Karpas-422 (cell line): Measurements from ENCODE around the gene TTLL12. TPM values are rescaled to one million over a fixed set of nuclear protein-coding genes. Genes with fewer than 3 reads are reported as not detected.

ENCODE experiments used
- DNase-seq: peaks from one replicate; pipeline ENCODE4 v3.0.0-alpha.2; 2015
- H2AFZ ChIP-seq: fragments of 200-600 bp; sonication (generic); 2 replicates; pipeline ENCODE4 v1.6.1; 2014; ENCODE audit warnings: antibody characterized with exemption, low read length, mixed read lengths
- H3K27ac ChIP-seq: fragments of 200-600 bp; sonication (generic); 2 replicates; pipeline ENCODE4 v1.5.1; 2014; ENCODE audit warnings: mild to moderate bottlenecking, low read length, moderate library complexity
- H3K27me3 ChIP-seq: fragments of 200-600 bp; sonication (generic); 2 replicates; pipeline ENCODE4 v1.6.1; 2014; ENCODE audit warnings: low read length, mixed read lengths
- H3K36me3 ChIP-seq: fragments of 200-600 bp; sonication (generic); 2 replicates; pipeline ENCODE4 v1.6.1; 2014; ENCODE audit warnings: low read length, mixed read lengths; ENCODE audit not compliant: insufficient read depth
- H3K4me1 ChIP-seq: fragments of 200-600 bp; sonication (generic); 2 replicates; pipeline ENCODE4 v1.6.1; 2014; ENCODE audit warnings: mild to moderate bottlenecking, low read length, mixed read lengths
- H3K4me2 ChIP-seq: fragments of 200-600 bp; sonication (generic); 2 replicates; pipeline ENCODE4 v1.6.1; 2014; ENCODE audit warnings: low read length, low read depth, mild to moderate bottlenecking; ENCODE audit not compliant: poor library complexity, severe bottlenecking
- H3K4me3 ChIP-seq: fragments of 200-600 bp; sonication (generic); 2 replicates; pipeline ENCODE4 v1.5.1; 2014; ENCODE audit warnings: mild to moderate bottlenecking, antibody characterized with exemption, low read length, mixed read lengths
- H3K79me2 ChIP-seq: fragments of 200-600 bp; sonication (generic); 2 replicates; pipeline ENCODE4 v1.6.1; 2014; ENCODE audit warnings: mild to moderate bottlenecking, low read length, mixed read lengths
- H3K9ac ChIP-seq: fragments of 200-600 bp; sonication (generic); 2 replicates; pipeline ENCODE4 v1.6.0; 2014; ENCODE audit warnings: low read length
- H3K9me2 ChIP-seq: fragments of 200-600 bp; sonication (generic), shearing (Covaris generic); replicated peaks from 2 replicates; pipeline ENCODE4 v1.6.0; 2014; ENCODE audit warnings: mild to moderate bottlenecking, low read length, moderate library complexity; ENCODE audit not compliant: insufficient read depth
- H3K9me3 ChIP-seq: fragments of 300-700, 200-600 bp; sonication (generic); 2 replicates; pipeline ENCODE4 v1.6.1; 2014; ENCODE audit warnings: low read length, mixed read lengths
- H4K20me1 ChIP-seq: fragments of 200-600 bp; sonication (generic); 2 replicates; pipeline ENCODE4 v1.6.1; 2014; ENCODE audit warnings: mild to moderate bottlenecking, antibody characterized with exemption, low read length, low read depth; ENCODE audit not compliant: insufficient read depth
- total RNA-seq: library from RNA; depleted of rRNA; stranded (reverse); fragments of >200 nt; shearing (Covaris generic); gene quantifications from 2 replicates; pipeline ENCODE4 v1.2.3, GENCODE V29; 2014; ENCODE audit warnings: low replicate concordance

The TTLL12 gene
- total RNA-seq, 1 experiment from 2014 or later = 31.2 TPM

GRCh38 chr22:43131773-43132501 is 55.0 kb downstream of the TTLL12 start:
- no peaks in the 10 kb centered on the region for H3K4me1 ChIP-seq
- H3K27ac ChIP-seq = no peak overlapping the region
- no peak overlapping the region for H3K4me3 ChIP-seq
- H4K20me1 ChIP-seq = 0 out of 2 replicates have a peak, but pooled peaks cover 7% of the 10 kb centered on the region
- no peaks in the 10 kb centered on the region for H3K79me2 ChIP-seq
- no peak overlapping the region for H2AFZ ChIP-seq
- no peaks in the 10 kb centered on the region for H3K27me3 ChIP-seq
- no peaks in the 10 kb centered on the region for H3K9me2 ChIP-seq
- peaks cover 7% of the 10 kb centered on the region; the same call in 1 of the 2 replicates for H3K36me3 ChIP-seq
- no peaks in the 10 kb centered on the region for H3K9me3 ChIP-seq
- no peak overlapping the region for H3K4me2 ChIP-seq
- DNase-seq = no peak
- no peak overlapping the region for H3K9ac ChIP-seq

GRCh38 chr22:43129426-43130425 is 57.2 kb downstream of the TTLL12 start:
- no peak for DNase-seq
- no peaks in the 10 kb centered on the region for H3K4me1 ChIP-seq
- H3K27ac ChIP-seq = no peak overlapping the region
- H3K9me2 ChIP-seq = no peaks in the 10 kb centered on the region
- no peaks in the 10 kb centered on the region for H3K27me3 ChIP-seq
- H2AFZ ChIP-seq = no peak overlapping the region
- no peaks in the 10 kb centered on the region for H3K9me3 ChIP-seq
- H3K9ac ChIP-seq = no peak overlapping the region
- H3K4me2 ChIP-seq = no peak overlapping the region
- no peak overlapping the region for H3K4me3 ChIP-seq
- H3K36me3 ChIP-seq = 0 out of 2 replicates have a peak, but pooled peaks cover 4% of the 10 kb centered on the region
- no peaks in the 10 kb centered on the region for H3K79me2 ChIP-seq
- 0 out of 2 replicates have a peak, but pooled peaks cover 7% of the 10 kb centered on the region for H4K20me1 ChIP-seq

DNA sequence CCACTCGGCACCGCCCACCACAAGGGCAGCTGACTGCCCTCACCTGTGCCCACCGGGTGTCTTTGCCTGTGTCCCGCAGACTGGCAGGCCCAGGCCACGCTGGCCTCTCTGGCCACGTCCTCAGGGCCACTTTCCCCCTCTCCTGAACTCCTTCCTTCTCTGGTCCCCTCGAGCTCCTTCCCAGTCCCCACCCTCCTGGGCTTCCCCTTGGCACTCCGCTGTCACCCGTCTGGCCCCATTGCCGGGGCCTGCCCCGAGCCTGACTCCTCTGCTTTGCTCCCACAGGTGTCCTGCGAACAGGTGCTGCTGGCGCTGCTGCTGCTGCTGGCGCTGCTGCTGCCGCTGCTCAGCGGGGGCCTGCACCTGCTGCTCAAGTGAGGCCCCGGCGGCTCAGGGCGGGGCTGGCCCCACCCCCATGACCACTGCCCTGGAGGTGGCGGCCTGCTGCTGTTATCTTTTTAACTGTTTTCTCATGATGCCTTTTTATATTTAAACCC is 58.0 kb downstream of the TTLL12 start:
- Histone ChIP-seq H3K27ac (no peak overlapping the region), H3K9me3 (no peaks in the 10 kb centered on the region), H3K4me2 (no peak overlapping the region), H3K4me1 (no peaks in the 10 kb centered on the region), H3K4me3 (no peak overlapping the region), H3K79me2 (no peaks in the 10 kb centered on the region), H3K36me3 (no peaks in the 10 kb centered on the region), H3K27me3 (no peaks in the 10 kb centered on the region), H3K9me2 (no peaks in the 10 kb centered on the region), H3K9ac (no peak overlapping the region), H4K20me1 (0 out of 2 replicates have a peak, but pooled peaks cover 7% of the 10 kb centered on the region), H2AFZ (no peak overlapping the region)
- DNase-seq = no peak

DNA sequence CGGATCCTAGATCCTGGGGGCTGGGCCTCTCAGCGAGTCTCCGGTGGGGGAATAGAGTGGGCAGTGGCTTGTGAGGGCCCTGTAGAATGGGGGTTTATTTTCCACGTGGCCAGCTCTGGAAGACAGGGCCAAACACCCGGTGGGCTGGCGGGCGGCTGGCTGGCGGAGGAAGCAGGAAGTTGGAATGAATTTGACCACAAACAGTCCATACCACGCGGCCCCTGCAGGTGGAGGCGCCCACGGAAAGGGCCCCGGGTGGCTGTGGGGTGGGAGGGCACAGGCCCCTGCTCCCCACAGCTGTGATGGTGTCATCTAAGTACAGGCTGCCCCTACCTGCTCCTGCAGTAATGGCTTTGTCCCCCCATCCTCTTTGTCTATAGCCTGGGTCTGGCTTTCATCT is 58.8 kb downstream of the TTLL12 start:
- H3K79me2 ChIP-seq = no peaks in the 10 kb centered on the region
- H3K4me2 ChIP-seq = no peak overlapping the region
- no peak overlapping the region for H3K4me3 ChIP-seq
- no peak overlapping the region for H3K9ac ChIP-seq
- H3K9me3 ChIP-seq = no peaks in the 10 kb centered on the region
- no peaks in the 10 kb centered on the region for H3K4me1 ChIP-seq
- H3K27ac ChIP-seq = no peak overlapping the region
- no peak for DNase-seq
- no peaks in the 10 kb centered on the region for H3K9me2 ChIP-seq
- H3K27me3 ChIP-seq = no peaks in the 10 kb centered on the region
- H4K20me1 ChIP-seq = 0 out of 2 replicates have a peak, but pooled peaks cover 6% of the 10 kb centered on the region
- H2AFZ ChIP-seq = no peak overlapping the region
- H3K36me3 ChIP-seq = no peaks in the 10 kb centered on the region

- Histone ChIP-seq H3K4me3 (no peak overlapping the region), H3K27ac (no peak overlapping the region), H3K9me2 (no peaks in the 10 kb centered on the region), H3K9ac (no peak overlapping the region), H3K36me3 (no peaks in the 10 kb centered on the region), H3K9me3 (no peaks in the 10 kb centered on the region), H4K20me1 (no peaks in the 10 kb centered on the region), H3K4me1 (no peaks in the 10 kb centered on the region), H3K4me2 (no peak overlapping the region), H2AFZ (no peak overlapping the region), H3K27me3 (no peaks in the 10 kb centered on the region), H3K79me2 (no peaks in the 10 kb centered on the region)
- no peak for DNase-seq
Observed at GRCh38 chr22:43127166-43127908, 59.6 kb downstream of the TTLL12 start.

DNA sequence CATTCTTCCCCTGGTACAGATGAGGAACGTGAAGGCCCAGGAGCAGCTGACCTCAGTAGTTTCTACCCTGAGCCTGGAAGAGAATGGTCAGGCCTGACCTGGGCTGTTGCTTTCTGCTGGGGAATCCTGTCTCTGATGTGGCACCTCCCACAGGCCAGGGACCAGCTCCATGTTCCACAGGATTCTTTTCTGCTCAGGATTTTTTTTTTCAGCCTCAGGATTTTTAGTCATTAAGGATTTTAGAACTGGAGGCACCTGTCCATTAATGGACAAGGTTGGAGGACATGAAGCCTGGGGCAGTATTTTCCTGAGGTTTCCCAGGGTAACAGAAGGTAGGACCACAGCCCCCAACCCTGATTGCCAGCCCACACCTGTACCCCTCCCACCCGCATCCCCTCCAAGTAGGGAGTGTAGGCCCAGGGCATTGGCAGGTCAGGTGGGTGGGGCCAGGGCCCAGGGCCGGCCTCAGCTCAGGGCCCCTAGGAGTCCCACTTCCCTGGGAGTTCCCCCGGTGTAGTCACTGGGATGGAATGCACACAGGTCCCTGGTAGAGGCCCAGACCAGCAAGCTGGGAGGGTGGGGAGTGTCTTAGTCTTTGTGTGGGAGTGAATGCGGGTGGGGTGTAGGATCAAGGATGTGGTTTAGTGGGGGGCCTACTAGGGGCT is 60.3 kb downstream of the TTLL12 start:
- DNase-seq = no peak
- Histone ChIP-seq H3K4me2 (no peak overlapping the region), H3K36me3 (no peaks in the 10 kb centered on the region), H3K9me3 (no peaks in the 10 kb centered on the region), H4K20me1 (no peaks in the 10 kb centered on the region), H3K4me1 (no peaks in the 10 kb centered on the region), H3K27me3 (no peaks in the 10 kb centered on the region), H3K9me2 (no peaks in the 10 kb centered on the region), H3K27ac (no peak overlapping the region), H3K4me3 (no peak overlapping the region), H3K79me2 (no peaks in the 10 kb centered on the region), H3K9ac (no peak overlapping the region), H2AFZ (no peak overlapping the region)

GRCh38 chr22:43118953-43119458 is 67.9 kb downstream of the TTLL12 start:
- H3K9ac ChIP-seq = 0 out of 2 replicates have a peak overlapping the region, but pooled peaks have one; percentile 0
- DNase-seq = peak; percentile 68
- no peaks in the 10 kb centered on the region for H3K36me3 ChIP-seq

More at GRCh38 chr22:43118953-43119458, 67.9 kb downstream of the TTLL12 start:
- Histone ChIP-seq H3K79me2 (no peaks in the 10 kb centered on the region), H3K4me2 (peak overlapping the region; percentile 50), H3K27me3 (no peaks in the 10 kb centered on the region), H3K4me1 (peaks cover 20% of the 10 kb centered on the region), H3K9me2 (no peaks in the 10 kb centered on the region), H2AFZ (peak overlapping the region; percentile 36; the same call in 1 of the 2 replicates), H3K27ac (no peak overlapping the region), H3K4me3 (peak overlapping the region; percentile 23; the same call in 1 of the 2 replicates), H3K9me3 (no peaks in the 10 kb centered on the region), H4K20me1 (no peaks in the 10 kb centered on the region)
